Activated naive CD4-positive, alpha-beta T cell treated with anti-CD3 and anti-CD28 coated beads for 36 hours (primary cell): ENCODE data around the gene S100A6. TPM values are rescaled to one million over a fixed set of nuclear protein-coding genes. Genes with fewer than 3 reads are reported as not detected.
"Not testable (repeated sequence)": the region's sequence is repeated elsewhere in the genome, so short reads cannot be mapped to it uniquely, and the experiment has no call there.

ENCODE experiments used
- CTCF ChIA-PET: fragments of 350-600 bp; sonication (Branson Sonifier 250); formaldehyde crosslinking; loops from one replicate; lab custom pipeline; 2021; ENCODE audit warnings: antibody characterized with exemption; lab: Charles Lee
- DNase-seq: peaks from one replicate; pipeline ENCODE4 v3.0.0-alpha.2; 2020
- H3K27ac Mint-ChIP-seq: one replicate; pipeline ENCODE4 v1.8.0; 2021; ENCODE audit warnings: mild to moderate bottlenecking, mixed read lengths
- H3K27me3 Mint-ChIP-seq: one replicate; pipeline ENCODE4 v1.8.0; 2021; ENCODE audit warnings: low read depth, mixed read lengths
- H3K36me3 Mint-ChIP-seq: one replicate; pipeline ENCODE4 v1.8.0; 2021; ENCODE audit warnings: low read depth, mixed read lengths
- H3K4me1 Mint-ChIP-seq: one replicate; pipeline ENCODE4 v1.8.0; 2021; ENCODE audit warnings: low read depth, mixed read lengths
- H3K4me3 Mint-ChIP-seq: one replicate; pipeline ENCODE4 v1.8.0; 2021; ENCODE audit warnings: mild to moderate bottlenecking, moderate library complexity, mixed read lengths
- H3K9me3 Mint-ChIP-seq: one replicate; pipeline ENCODE4 v1.8.0; 2021; ENCODE audit warnings: mixed read lengths
- intact Hi-C: fragments of 100-400 bp; cut with micrococcal nuclease; formaldehyde crosslinking; loops from one replicate; pipeline ENCODE4 v1.15.1; 2023
- total RNA-seq, 2 experiments: library from RNA; stranded (reverse); gene quantifications; one replicate each; pipeline ENCODE4 v1.2.3, GENCODE V29; 2021

S100A6 gene
- total RNA-seq, 2 experiments from 2014 or later = 200 to 204 TPM

DNA sequence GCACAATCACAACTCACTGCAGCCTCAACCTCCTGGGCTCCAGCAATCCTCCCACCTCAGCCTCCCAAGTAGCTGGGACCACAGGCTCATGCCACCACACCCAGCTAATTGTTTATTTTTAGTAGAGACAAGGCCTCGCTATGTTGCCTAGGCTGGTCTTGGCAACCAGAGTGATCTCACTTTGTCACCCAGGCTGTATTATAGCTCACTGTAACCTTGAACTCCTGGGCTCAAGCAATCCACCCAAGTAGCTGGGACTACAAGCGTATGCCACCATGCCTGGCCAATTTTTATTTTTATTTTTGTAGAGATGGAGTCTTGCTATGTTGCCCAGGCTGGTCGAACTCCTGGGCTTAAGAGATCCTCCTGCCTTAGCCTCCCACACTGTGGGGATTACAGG is 26.2 kb upstream of the S100A6 start:
- intact Hi-C loops, H3K27ac Mint-ChIP-seq, H3K36me3 Mint-ChIP-seq, H3K9me3 Mint-ChIP-seq, DNase-seq, H3K27me3 Mint-ChIP-seq, H3K4me3 Mint-ChIP-seq: not testable (repeated sequence)
- H3K4me1 Mint-ChIP-seq = peaks cover 18% of the 10 kb centered on the region
- CTCF ChIA-PET = interaction anchor here (0.8 to 6.0 kb wide), 4 partner anchors 14 to 51 kb away, joined by 3 to 44 read pairs (median 12); partner anchors contain the start of gene S100A6

DNA sequence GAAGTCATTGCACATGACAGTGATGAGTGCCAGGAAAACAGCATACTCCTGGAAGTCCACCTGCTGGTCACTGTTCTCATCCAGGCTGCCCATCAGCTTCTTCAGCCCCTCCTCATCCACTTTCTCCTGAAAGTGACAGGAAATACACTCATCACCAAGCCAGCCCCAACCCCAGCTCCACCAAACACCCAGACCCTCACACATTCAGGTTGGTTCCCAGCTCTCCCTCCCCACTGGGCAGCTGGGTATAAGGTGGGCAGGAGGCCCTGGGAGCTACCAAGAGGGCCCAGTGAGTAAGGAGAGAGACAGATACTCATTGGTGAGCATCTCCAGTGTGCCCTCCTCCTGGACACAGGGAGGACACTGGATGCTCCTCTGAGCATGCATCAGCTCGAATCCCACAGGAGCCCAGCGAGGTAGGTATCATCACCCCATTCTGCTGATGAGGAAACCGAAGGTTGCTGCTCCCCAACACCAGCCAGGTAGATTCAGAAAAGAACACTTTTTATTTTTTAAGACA is 25.7 kb upstream of the S100A6 start:
- Mint-ChIP-seq H3K4me1 (peaks cover 13% of the 10 kb centered on the region), H3K27ac (no peak overlapping the region), H3K9me3 (no peaks in the 10 kb centered on the region), H3K27me3 (no peaks in the 10 kb centered on the region), H3K4me3 (no peak overlapping the region), H3K36me3 (no peaks in the 10 kb centered on the region)
- DNase-seq = no peak
- CTCF ChIA-PET = interaction anchor here (0.8 to 6.0 kb wide), 5 partner anchors 11 to 51 kb away, joined by 3 to 44 read pairs (median 5); partner anchors contain the start of gene S100A6
- intact Hi-C loops = no loop called here

DNA sequence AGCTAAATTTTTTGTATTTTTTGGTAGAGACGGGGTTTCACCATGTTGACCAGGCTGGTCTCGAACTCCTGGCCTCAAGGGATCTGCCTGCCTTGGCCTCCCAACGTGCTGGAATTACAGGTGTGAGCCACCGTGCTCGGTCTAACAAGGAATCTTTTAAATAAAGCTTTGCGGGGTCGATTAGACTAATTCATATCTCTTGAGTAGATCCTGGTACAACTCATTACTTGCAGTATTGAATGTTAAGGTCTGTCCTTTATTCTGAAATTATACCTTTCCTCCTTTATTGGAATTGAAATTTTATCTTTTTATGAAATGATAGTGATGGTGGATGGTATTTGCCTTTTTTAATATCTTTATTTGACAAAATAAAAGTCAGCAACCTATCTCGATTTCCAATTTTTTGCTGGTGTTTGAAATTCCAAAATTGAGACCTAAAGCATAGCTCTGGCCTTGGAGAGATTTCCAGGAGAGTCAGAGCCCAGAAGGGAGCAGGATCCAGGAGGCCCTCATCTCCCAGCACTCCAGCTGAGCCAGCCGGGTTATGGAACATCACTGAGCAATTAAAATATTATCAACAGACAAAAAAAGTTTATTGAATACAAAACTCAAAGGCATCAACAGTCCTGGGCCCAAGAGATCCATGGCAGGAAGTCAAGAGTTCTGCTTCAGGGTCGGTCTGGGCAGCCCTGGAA is 25.1 kb upstream of the S100A6 start:
- no peaks in the 10 kb centered on the region for H3K27me3 Mint-ChIP-seq
- H3K4me3 Mint-ChIP-seq = no peak overlapping the region
- H3K36me3 Mint-ChIP-seq = no peaks in the 10 kb centered on the region
- no peak overlapping the region for H3K27ac Mint-ChIP-seq
- no peak for DNase-seq
- CTCF ChIA-PET = interaction anchor here (0.8 to 6.0 kb wide), 5 partner anchors 11 to 50 kb away, joined by 3 to 44 read pairs (median 5); partner anchors contain the start of gene S100A6
- intact Hi-C loops = no loop called here
- peaks cover 8% of the 10 kb centered on the region for H3K4me1 Mint-ChIP-seq
- no peaks in the 10 kb centered on the region for H3K9me3 Mint-ChIP-seq

DNA sequence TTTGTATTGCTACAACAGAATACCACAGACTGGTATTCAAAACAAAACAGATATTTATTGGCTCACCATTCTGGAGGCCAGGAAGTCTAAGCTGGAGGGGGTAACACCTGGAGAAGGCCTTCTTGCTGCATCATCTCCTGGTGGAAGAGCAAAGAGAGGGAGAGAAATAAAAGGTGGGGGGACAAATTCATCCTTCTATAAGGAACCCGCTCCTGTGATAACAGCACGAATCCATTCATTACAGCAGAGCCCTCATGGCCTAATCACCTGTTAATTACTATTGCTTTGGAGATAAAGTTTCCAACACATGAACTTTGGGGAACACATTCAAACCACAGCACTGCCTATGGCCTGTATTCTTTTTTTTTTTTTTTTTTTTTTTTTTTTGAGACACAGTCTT is 24.4 kb upstream of the S100A6 start:
- H3K9me3 Mint-ChIP-seq = no peaks in the 10 kb centered on the region
- intact Hi-C loops = no loop called here
- DNase-seq = no peak
- H3K4me1 Mint-ChIP-seq = peaks cover 1% of the 10 kb centered on the region
- H3K27ac Mint-ChIP-seq = no peak overlapping the region
- no peaks in the 10 kb centered on the region for H3K27me3 Mint-ChIP-seq
- H3K36me3 Mint-ChIP-seq = no peaks in the 10 kb centered on the region
- CTCF ChIA-PET = interaction anchor here (3.9 kb wide), 1 partner anchor 50 kb away, joined by 19 read pairs; no protein-coding TSS in a partner anchor
- no peak overlapping the region for H3K4me3 Mint-ChIP-seq

DNA sequence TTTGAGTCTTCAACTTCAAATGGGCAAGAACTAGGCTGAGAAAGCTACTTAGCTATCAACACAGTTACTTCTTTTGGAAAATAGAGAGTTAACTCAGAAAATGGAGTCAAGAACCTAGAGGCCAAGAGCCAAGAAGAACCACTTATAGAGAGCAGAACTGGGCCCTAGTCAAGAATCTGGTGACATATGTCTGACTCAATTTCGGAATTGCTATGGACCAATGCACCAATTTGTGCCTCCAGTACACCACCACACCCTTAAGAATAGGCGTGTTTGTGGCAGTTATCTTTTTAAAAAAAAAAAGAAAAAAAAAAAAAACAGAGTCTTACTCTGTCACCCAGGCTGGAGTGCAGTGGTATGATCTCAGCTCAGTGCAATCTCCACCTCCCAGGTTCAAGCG is 22.1 kb upstream of the S100A6 start:
- Mint-ChIP-seq H3K4me1 (no peaks in the 10 kb centered on the region), H3K36me3 (no peaks in the 10 kb centered on the region)
- CTCF ChIA-PET = interaction anchor here (1.8 to 2.3 kb wide), 3 partner anchors 10 to 47 kb away, joined by 4 to 7 read pairs (median 6); no protein-coding TSS in a partner anchor

DNA sequence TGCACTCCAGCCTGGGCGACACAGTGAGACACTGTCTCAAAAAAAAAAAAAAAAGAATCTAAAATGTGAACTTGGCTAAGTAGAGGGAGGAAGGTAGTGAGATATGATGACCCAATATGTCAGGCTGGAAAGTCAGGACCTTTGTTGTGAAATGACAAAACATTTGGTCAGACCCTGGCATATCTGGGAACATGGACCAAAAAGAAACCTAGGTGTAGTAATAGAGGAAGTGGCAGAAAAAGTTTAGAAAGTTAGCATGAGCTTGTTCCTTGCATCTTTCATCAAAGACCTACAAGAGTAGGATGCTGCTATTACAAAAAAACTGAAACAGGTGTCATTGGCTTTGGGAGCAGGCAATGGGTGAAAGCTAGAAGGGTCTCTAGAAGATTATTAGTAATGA is 20.6 kb upstream of the S100A6 start:
- CTCF ChIA-PET = interaction anchor here (1.1 to 2.3 kb wide), 3 partner anchors 9 to 45 kb away, joined by 3 to 6 read pairs (median 4); no protein-coding TSS in a partner anchor
- no peaks in the 10 kb centered on the region for H3K9me3 Mint-ChIP-seq
- intact Hi-C loops = no loop called here
- no peak overlapping the region for H3K4me3 Mint-ChIP-seq
- no peaks in the 10 kb centered on the region for H3K4me1 Mint-ChIP-seq
- no peak overlapping the region for H3K27ac Mint-ChIP-seq
- DNase-seq = no peak
- H3K27me3 Mint-ChIP-seq = no peaks in the 10 kb centered on the region
- H3K36me3 Mint-ChIP-seq = no peaks in the 10 kb centered on the region

More for the DNA sequence above, 22.1 kb upstream of the S100A6 start:
- H3K27me3 Mint-ChIP-seq = no peaks in the 10 kb centered on the region
- intact Hi-C loops = no loop called here
- no peak for DNase-seq
- no peaks in the 10 kb centered on the region for H3K9me3 Mint-ChIP-seq
- no peak overlapping the region for H3K27ac Mint-ChIP-seq
- H3K4me3 Mint-ChIP-seq = no peak overlapping the region

DNA sequence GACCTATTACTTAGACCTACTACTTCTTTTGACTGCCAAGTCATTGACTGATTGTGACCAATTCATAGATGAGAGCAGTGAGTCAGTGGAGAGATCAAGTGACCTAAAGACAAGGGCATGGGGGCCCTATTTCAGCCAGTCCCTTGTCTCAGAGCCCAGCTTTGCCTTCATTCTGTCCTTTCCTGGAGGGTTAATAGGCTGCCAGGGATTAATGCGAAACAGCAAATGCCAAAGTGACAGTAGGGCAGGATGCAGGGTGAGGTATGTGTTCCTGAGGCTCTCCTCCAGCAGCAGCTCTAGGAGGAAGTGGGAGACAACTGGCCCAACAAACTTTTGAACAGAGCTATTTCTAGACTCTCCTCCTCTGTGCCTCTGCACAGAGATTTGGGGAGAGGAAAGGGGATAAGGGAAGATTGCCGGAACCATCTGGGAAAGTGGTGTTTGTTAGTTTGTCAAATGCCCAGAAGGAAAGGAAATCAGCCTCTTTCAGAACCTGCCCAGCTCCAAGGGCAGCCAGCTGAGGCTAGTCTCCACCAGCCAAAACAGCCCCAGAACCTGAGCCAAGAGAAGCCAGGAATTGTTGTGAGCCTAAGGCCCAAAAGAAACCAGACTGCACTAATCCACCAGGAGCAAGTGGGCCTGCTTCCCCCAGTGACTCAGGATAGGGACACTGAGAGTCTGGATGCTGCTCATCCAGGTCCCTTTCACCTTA is 18.2 kb upstream of the S100A6 start:
- no peak overlapping the region for H3K4me3 Mint-ChIP-seq
- DNase-seq = no peak
- no peaks in the 10 kb centered on the region for H3K9me3 Mint-ChIP-seq
- H3K36me3 Mint-ChIP-seq = no peaks in the 10 kb centered on the region
- intact Hi-C loops = no loop called here
- H3K27me3 Mint-ChIP-seq = no peaks in the 10 kb centered on the region
- CTCF ChIA-PET = interaction anchor here (0.8 to 1.5 kb wide), 2 partner anchors 10 to 20 kb away, joined by 4 to 5 read pairs; no protein-coding TSS in a partner anchor
- H3K27ac Mint-ChIP-seq = no peak overlapping the region
- H3K4me1 Mint-ChIP-seq = peaks cover under 1% of the 10 kb centered on the region

DNA sequence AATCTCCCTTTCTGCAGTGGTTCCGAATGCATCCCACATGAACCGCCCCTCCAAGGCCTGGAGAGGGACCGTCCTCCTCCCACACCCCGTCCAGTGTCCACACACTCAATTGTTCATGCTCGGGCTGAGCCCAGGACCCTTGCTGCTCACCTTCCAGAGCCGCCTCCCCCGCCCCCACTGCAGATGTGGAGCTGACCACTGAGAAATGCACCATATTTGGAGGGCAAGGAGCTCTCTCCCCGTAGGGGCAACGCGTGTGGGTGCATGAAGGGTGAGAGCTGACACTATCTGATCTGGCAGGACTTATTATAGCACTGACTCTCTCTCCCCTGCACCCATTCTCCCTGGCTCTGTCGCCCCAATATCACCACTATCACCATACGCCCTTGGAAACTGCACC is 17.3 kb upstream of the S100A6 start:
- intact Hi-C loops = no loop called here
- no peak overlapping the region for H3K27ac Mint-ChIP-seq

DNA sequence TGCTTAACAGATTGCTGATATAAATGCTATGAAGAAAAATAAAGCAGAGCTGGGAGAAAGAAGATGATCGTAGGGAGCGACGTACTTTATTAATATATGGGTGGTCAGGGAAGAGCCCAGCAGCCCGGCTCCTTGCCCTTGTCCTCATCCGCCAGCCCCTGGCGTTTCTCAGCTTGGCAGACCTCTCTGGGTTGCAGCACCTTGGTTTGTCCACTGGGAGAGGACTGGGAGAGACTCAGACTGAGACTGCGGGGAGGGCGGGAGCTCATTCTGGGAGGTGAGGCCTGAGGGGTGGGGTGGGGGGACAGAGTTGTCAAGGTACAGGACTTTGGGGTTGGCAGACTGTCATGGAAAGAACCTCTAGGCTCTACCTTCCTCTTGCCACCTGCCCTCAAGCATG is 16.5 kb upstream of the S100A6 start:
- Mint-ChIP-seq H3K4me1 (peaks cover 9% of the 10 kb centered on the region), H3K36me3 (no peaks in the 10 kb centered on the region), H3K27me3 (no peaks in the 10 kb centered on the region), H3K27ac (no peak overlapping the region), H3K4me3 (no peak overlapping the region), H3K9me3 (no peaks in the 10 kb centered on the region)
- intact Hi-C loops = no loop called here
- CTCF ChIA-PET = no interaction called here
- DNase-seq = no peak

More for the DNA sequence above, 17.3 kb upstream of the S100A6 start:
- no peak for DNase-seq
- H3K27me3 Mint-ChIP-seq = no peaks in the 10 kb centered on the region
- no peaks in the 10 kb centered on the region for H3K9me3 Mint-ChIP-seq
- H3K36me3 Mint-ChIP-seq = no peaks in the 10 kb centered on the region
- H3K4me3 Mint-ChIP-seq = no peak overlapping the region
- H3K4me1 Mint-ChIP-seq = peaks cover 8% of the 10 kb centered on the region
- CTCF ChIA-PET = interaction anchor here (1.5 kb wide), 1 partner anchor 19 kb away, joined by 5 read pairs; no protein-coding TSS in a partner anchor

DNA sequence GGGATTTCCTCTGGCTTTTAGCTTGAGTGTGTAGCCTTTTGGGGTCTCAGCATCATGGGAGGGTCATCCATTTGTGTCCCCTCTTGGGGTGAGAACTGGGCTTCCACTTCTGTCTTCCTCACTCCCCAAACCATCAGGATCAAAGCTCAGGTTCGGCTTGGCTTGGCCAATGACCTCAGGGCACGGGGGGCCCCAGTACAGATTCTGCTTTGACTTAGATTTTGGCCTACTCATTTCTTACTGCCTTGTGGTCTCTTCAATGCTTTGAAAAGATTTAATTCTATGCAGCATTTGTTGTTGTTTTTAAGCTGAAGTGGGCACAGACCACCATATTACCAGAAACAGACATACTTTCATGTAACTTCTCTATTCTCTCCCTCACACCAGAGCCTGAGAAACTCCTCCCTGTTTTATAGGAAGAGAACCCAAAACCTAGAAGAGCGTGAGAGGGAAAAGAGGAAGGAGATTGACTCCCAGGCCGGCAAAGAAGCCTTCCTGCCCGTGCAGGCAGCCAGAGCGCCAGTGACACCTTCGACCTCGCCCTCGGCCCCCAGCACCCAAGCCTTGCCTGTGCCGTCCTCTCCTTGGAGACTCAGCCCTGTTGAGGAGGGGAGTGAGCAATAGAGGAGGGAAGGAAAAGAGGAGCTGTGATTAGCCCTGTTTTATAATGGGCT is 15.2 kb upstream of the S100A6 start:
- CTCF ChIA-PET = interaction anchor here (0.6 to 1.3 kb wide), 6 partner anchors 10 to 40 kb away, joined by 3 to 11 read pairs (median 3); no protein-coding TSS in a partner anchor
- Mint-ChIP-seq H3K4me3 (no peak overlapping the region), H3K36me3 (no peaks in the 10 kb centered on the region), H3K9me3 (no peaks in the 10 kb centered on the region), H3K27ac (no peak overlapping the region), H3K27me3 (no peaks in the 10 kb centered on the region), H3K4me1 (peaks cover 18% of the 10 kb centered on the region)
- intact Hi-C loops = no loop called here
- DNase-seq = no peak

DNA sequence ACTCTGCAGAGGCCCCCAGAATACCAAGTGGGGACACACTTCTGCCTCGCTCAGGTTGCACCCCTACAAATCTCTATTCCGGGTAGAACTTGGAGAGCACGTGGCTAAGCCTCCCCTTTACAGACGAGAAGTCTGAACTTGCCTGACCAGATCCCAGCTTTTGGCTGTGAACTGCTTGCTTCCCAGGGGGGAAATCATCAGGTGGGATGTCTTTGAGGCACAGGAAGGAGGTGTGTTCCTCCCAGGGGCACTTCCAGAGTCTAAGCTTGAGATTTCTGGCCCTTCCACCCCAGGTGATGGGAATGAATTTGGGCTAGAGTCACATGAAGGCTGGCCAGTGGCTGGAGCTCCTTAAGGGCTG is 14.6 kb upstream of the S100A6 start:
- no peak overlapping the region for H3K27ac Mint-ChIP-seq
- H3K4me1 Mint-ChIP-seq = peaks cover 24% of the 10 kb centered on the region
- H3K36me3 Mint-ChIP-seq = no peaks in the 10 kb centered on the region
- H3K27me3 Mint-ChIP-seq = no peaks in the 10 kb centered on the region
- no peaks in the 10 kb centered on the region for H3K9me3 Mint-ChIP-seq
- CTCF ChIA-PET = interaction anchor here (0.6 to 1.3 kb wide), 5 partner anchors 11 to 39 kb away, joined by 3 to 11 read pairs (median 3); no protein-coding TSS in a partner anchor
- DNase-seq = no peak
- intact Hi-C loops = no loop called here
- H3K4me3 Mint-ChIP-seq = no peak overlapping the region
